ENCODE results near the gene GPRIN2.

Gene GPRIN2

GRCh38 chr10:46540412-46541016 is 15.9 kb downstream of the GPRIN2 start:
- DNase-seq (ENCODE audit: low read depth), result no peak
- no peak for TF ChIP-seq CTCF (IDR thresholded peaks at IDR 0.05; ENCODE audit: low read length, missing control alignments)
- no peak overlapping the region for H3K4me3 ChIP-seq (replicated peaks; ENCODE audit: low read depth, low read length)

- peak; percentile 57 for DNase-seq (ENCODE audit: low read depth)
- no peak overlapping the region for H3K4me3 ChIP-seq (replicated peaks; ENCODE audit: low read depth, low read length)
- TF ChIP-seq CTCF (IDR thresholded peaks at IDR 0.05; ENCODE audit: low read length, missing control alignments), result no peak
Measured at GRCh38 chr10:46539596-46540411, 16.7 kb downstream of the GPRIN2 start.

GRCh38 chr10:46538717-46539426 is 17.6 kb downstream of the GPRIN2 start:
- no peak overlapping the region for H3K4me3 ChIP-seq (replicated peaks; ENCODE audit: low read depth, low read length)
- DNase-seq (ENCODE audit: low read depth), result no peak
- no peak for TF ChIP-seq CTCF (IDR thresholded peaks at IDR 0.05; ENCODE audit: low read length, missing control alignments)

GRCh38 chr10:46538155-46538554 is 18.3 kb downstream of the GPRIN2 start:
- no peak overlapping the region for H3K4me3 ChIP-seq (replicated peaks; ENCODE audit: low read depth, low read length)
- TF ChIP-seq CTCF (IDR thresholded peaks at IDR 0.05; ENCODE audit: low read length, missing control alignments), result no peak
- no peak for DNase-seq (ENCODE audit: low read depth)

GRCh38 chr10:46537309-46537708 is 19.1 kb downstream of the GPRIN2 start:
- TF ChIP-seq CTCF (IDR thresholded peaks at IDR 0.05; ENCODE audit: low read length, missing control alignments), result no peak
- no peak for DNase-seq (ENCODE audit: low read depth)
- H3K4me3 ChIP-seq (replicated peaks; ENCODE audit: low read depth, low read length), result no peak overlapping the region

- no peak for DNase-seq (ENCODE audit: low read depth)
- no peak overlapping the region for H3K4me3 ChIP-seq (replicated peaks; ENCODE audit: low read depth, low read length)
- no peak for TF ChIP-seq CTCF (IDR thresholded peaks at IDR 0.05; ENCODE audit: low read length, missing control alignments)
Measured at GRCh38 chr10:46536781-46537180, 19.7 kb downstream of the GPRIN2 start.
